ENCODE measurements around the gene MRPL11. TPM values are rescaled to one million over a fixed set of nuclear protein-coding genes. Genes with fewer than 3 reads are reported as not detected.

The MRPL11 gene
- total RNA-seq, 2 donors from 2014 or later, result 33.1 to 54.4 TPM

- no peak for TF ChIP-seq CTCF (IDR thresholded peaks at IDR 0.05)
- H3K27ac ChIP-seq, result no peak overlapping the region
- no peak for DNase-seq (ENCODE audit: low spot score)
- no peak overlapping the region for H3K4me3 ChIP-seq
- no peaks in the 10 kb centered on the region for H3K27me3 ChIP-seq
- no peaks in the 10 kb centered on the region for H3K9me3 ChIP-seq
- peaks cover 0 to under 1% of the 10 kb centered on the region in 2 donors for H3K4me1 ChIP-seq
- H3K36me3 ChIP-seq, result peaks cover 32% of the 10 kb centered on the region
Observed at GRCh38 chr11:66473608-66474515, 35.2 kb upstream of the MRPL11 start.

GRCh38 chr11:66473167-66473566, 34.5 kb upstream of the MRPL11 start:
- peaks cover 0 to 1% of the 10 kb centered on the region in 2 donors for H3K4me1 ChIP-seq
- no peaks in the 10 kb centered on the region for H3K27me3 ChIP-seq
- H3K36me3 ChIP-seq, result peaks cover 32% of the 10 kb centered on the region
- DNase-seq (ENCODE audit: low spot score), result no peak
- no peaks in the 10 kb centered on the region for H3K9me3 ChIP-seq
- TF ChIP-seq CTCF (IDR thresholded peaks at IDR 0.05), result no peak
- no peak overlapping the region for H3K4me3 ChIP-seq
- no peak overlapping the region for H3K27ac ChIP-seq

GRCh38 chr11:66472054-66472453, 33.4 kb upstream of the MRPL11 start:
- H3K36me3 ChIP-seq, result peaks cover 32% of the 10 kb centered on the region
- no peak for DNase-seq (ENCODE audit: low spot score)
- H3K27ac ChIP-seq, result no peak overlapping the region
- H3K27me3 ChIP-seq, result no peaks in the 10 kb centered on the region
- H3K4me1 ChIP-seq, result peaks cover 0 to 11% of the 10 kb centered on the region in 2 donors
- H3K9me3 ChIP-seq, result no peaks in the 10 kb centered on the region
- TF ChIP-seq CTCF (IDR thresholded peaks at IDR 0.05), result no peak
- no peak overlapping the region for H3K4me3 ChIP-seq

- Histone ChIP-seq H3K9me3 (no peaks in the 10 kb centered on the region), H3K4me1 (peaks cover 0 to 14% of the 10 kb centered on the region in 2 donors), H3K36me3 (peaks cover 32% of the 10 kb centered on the region), H3K27ac (no peak overlapping the region), H3K27me3 (no peaks in the 10 kb centered on the region), H3K4me3 (no peak overlapping the region)
- DNase-seq (ENCODE audit: low spot score), result no peak
- no peak for TF ChIP-seq CTCF (IDR thresholded peaks at IDR 0.05)
Observed at GRCh38 chr11:66471142-66471541, 32.5 kb upstream of the MRPL11 start.

- Histone ChIP-seq H3K27me3 (no peaks in the 10 kb centered on the region), H3K9me3 (no peaks in the 10 kb centered on the region), H3K36me3 (peaks cover 25% of the 10 kb centered on the region), H3K27ac (no peak overlapping the region), H3K4me3 (no peak overlapping the region), H3K4me1 (peaks cover 0 to 23% of the 10 kb centered on the region in 2 donors)
- no peak for TF ChIP-seq CTCF (IDR thresholded peaks at IDR 0.05)
- no peak for DNase-seq (ENCODE audit: low spot score)
Observed at GRCh38 chr11:66470015-66470414, 31.4 kb upstream of the MRPL11 start.
